KMS-11 (cell line): ENCODE results near the gene FETUB.

ENCODE experiments used
- H2AFZ ChIP-seq: fragments of 200-600 bp; sonication (generic); 2 replicates; pipeline ENCODE4 v1.6.1; 2016; ENCODE audit warnings: antibody characterized with exemption, mixed run types, low read depth
- H3K27ac ChIP-seq: fragments of 200-600 bp; sonication (generic); 2 replicates; pipeline ENCODE4 v1.6.1; 2016; ENCODE audit warnings: mild to moderate bottlenecking, mixed run types
- H3K27me3 ChIP-seq: fragments of 200-600 bp; sonication (generic); 2 replicates; pipeline ENCODE4 v1.6.1; 2017; ENCODE audit warnings: mild to moderate bottlenecking, low read depth, mixed run types, moderate library complexity; ENCODE audit not compliant: insufficient read depth
- H3K36me3 ChIP-seq: fragments of 200-600 bp; sonication (generic); 2 replicates; pipeline ENCODE4 v1.6.1; 2017; ENCODE audit warnings: mild to moderate bottlenecking, mixed run types; ENCODE audit not compliant: insufficient read depth
- H3K4me1 ChIP-seq: fragments of 200-600 bp; sonication (generic); 2 replicates; pipeline ENCODE4 v1.6.1; 2016; ENCODE audit warnings: mild to moderate bottlenecking, low read depth, mixed run types; ENCODE audit not compliant: poor library complexity, severe bottlenecking
- H3K4me2 ChIP-seq: fragments of 200-600 bp; sonication (generic); 2 replicates; pipeline ENCODE4 v1.7.0; 2016; ENCODE audit warnings: mild to moderate bottlenecking, mixed run types
- H3K4me3 ChIP-seq: fragments of 200-600 bp; sonication (generic); IDR thresholded peaks from 2 replicates; pipeline ENCODE4 v1.6.1; 2017; ENCODE audit warnings: low read depth, low read length, mixed read lengths; ENCODE audit not compliant: insufficient read depth
- H3K79me2 ChIP-seq: fragments of 200-600 bp; sonication (generic); 2 replicates; pipeline ENCODE4 v1.6.1; 2016; ENCODE audit warnings: low read depth, mixed run types; ENCODE audit not compliant: insufficient read depth
- H3K9ac ChIP-seq: fragments of 200-600 bp; sonication (generic); 2 replicates; pipeline ENCODE4 v1.6.1; 2016; ENCODE audit warnings: mild to moderate bottlenecking, mixed run types
- H4K20me1 ChIP-seq: fragments of 200-600 bp; sonication (generic); 2 replicates; pipeline ENCODE4 v1.6.1; 2016; ENCODE audit warnings: mild to moderate bottlenecking, mixed run types; ENCODE audit not compliant: insufficient read depth
- CTCF ChIP-seq: fragments of 200-600 bp; sonication (generic); conservative IDR thresholded peaks from 2 replicates; pipeline ENCODE4 v1.6.1; 2017; ENCODE audit warnings: low read depth, mild to moderate bottlenecking, antibody characterized with exemption, low read length, moderate library complexity, mixed read lengths

The FETUB gene

GRCh38 chr3:186619787-186620212, 20.4 kb upstream of the FETUB start:
- no peaks in the 10 kb centered on the region for H3K27me3 ChIP-seq
- H3K27ac ChIP-seq, result no peak overlapping the region
- no peak for TF ChIP-seq CTCF
- H3K79me2 ChIP-seq, result no peaks in the 10 kb centered on the region
- H3K4me3 ChIP-seq, result no peak overlapping the region
- no peak overlapping the region for H3K4me2 ChIP-seq
- no peaks in the 10 kb centered on the region for H4K20me1 ChIP-seq
- no peak overlapping the region for H3K9ac ChIP-seq
- H3K4me1 ChIP-seq, result peaks cover 9% of the 10 kb centered on the region
- H3K36me3 ChIP-seq, result no peaks in the 10 kb centered on the region
- H2AFZ ChIP-seq, result no peak overlapping the region

- no peak overlapping the region for H3K9ac ChIP-seq
- H3K4me2 ChIP-seq, result no peak overlapping the region
- no peak overlapping the region for H3K4me3 ChIP-seq
- no peaks in the 10 kb centered on the region for H3K27me3 ChIP-seq
- H3K79me2 ChIP-seq, result no peaks in the 10 kb centered on the region
- TF ChIP-seq CTCF, result no peak
- no peak overlapping the region for H2AFZ ChIP-seq
- H3K4me1 ChIP-seq, result peaks cover 4% of the 10 kb centered on the region
- H3K27ac ChIP-seq, result no peak overlapping the region
- H3K36me3 ChIP-seq, result no peaks in the 10 kb centered on the region
- H4K20me1 ChIP-seq, result no peaks in the 10 kb centered on the region
Measured at GRCh38 chr3:186620213-186621092, 19.7 kb upstream of the FETUB start.

GRCh38 chr3:186621894-186622650, 18.1 kb upstream of the FETUB start:
- Histone ChIP-seq H3K4me2 (no peak overlapping the region), H3K9ac (no peak overlapping the region), H2AFZ (no peak overlapping the region), H3K4me3 (no peak overlapping the region), H3K27me3 (no peaks in the 10 kb centered on the region), H3K4me1 (no peaks in the 10 kb centered on the region), H3K79me2 (no peaks in the 10 kb centered on the region), H3K36me3 (no peaks in the 10 kb centered on the region), H4K20me1 (no peaks in the 10 kb centered on the region), H3K27ac (no peak overlapping the region)
- no peak for TF ChIP-seq CTCF

GRCh38 chr3:186622651-186623310, 17.4 kb upstream of the FETUB start:
- TF ChIP-seq CTCF, result no peak
- Histone ChIP-seq H3K4me2 (no peak overlapping the region), H3K27me3 (no peaks in the 10 kb centered on the region), H3K36me3 (no peaks in the 10 kb centered on the region), H4K20me1 (no peaks in the 10 kb centered on the region), H2AFZ (no peak overlapping the region), H3K4me1 (no peaks in the 10 kb centered on the region), H3K4me3 (no peak overlapping the region), H3K27ac (no peak overlapping the region), H3K79me2 (no peaks in the 10 kb centered on the region), H3K9ac (no peak overlapping the region)
